Stimulated activated naive CD4-positive, alpha-beta T cell (primary cell): ENCODE data around the gene TROAP.
A peak's percentile ranks its signal among the peaks of the same experiment; 100 is the strongest.
"Not testable (repeated sequence)": the region's sequence is repeated elsewhere in the genome, so short reads cannot be mapped to it uniquely, and the experiment has no call there.

ENCODE experiments used
- DNase-seq, 6 experiments: peaks; one replicate each; lab custom pipeline; 2025; lab: John Stamatoyannopoulos, UW

The TROAP gene

GRCh38 chr12:49366652-49367380, 43.8 kb downstream of the TROAP start:
- peak; percentile 69 to 85 (median 82) for DNase-seq

- peak in 1 of 6 experiments; percentile 35 for DNase-seq
Measured at GRCh38 chr12:49367381-49368239, 44.6 kb downstream of the TROAP start, which contains the start of gene SPATS2. SPATS2 (plus strand) TSS chr12:49367462; CDS start chr12:49461013, 93,551 bp downstream.

GRCh38 chr12:49368240-49368600, 45.2 kb downstream of the TROAP start:
- DNase-seq, result no peak

- peak in 2 of 6 experiments; percentile 3 to 21 for DNase-seq
Measured at GRCh38 chr12:49369411-49370145, 46.5 kb downstream of the TROAP start.

GRCh38 chr12:49370539-49370938, 47.5 kb downstream of the TROAP start:
- DNase-seq, result no peak

- no peak for DNase-seq
Measured at GRCh38 chr12:49375406-49375805, 52.4 kb downstream of the TROAP start.

GRCh38 chr12:49377386-49377785, 54.3 kb downstream of the TROAP start:
- no peak for DNase-seq

GRCh38 chr12:49380184-49380583, 57.1 kb downstream of the TROAP start:
- DNase-seq, result not testable (repeated sequence)
